AG10803 (cell line): ENCODE data around the gene NADK.

Source experiments
- DNase-seq: peaks from one replicate; pipeline ENCODE4 v3.0.0; 2010; ENCODE audit warnings: low read depth
- H3K4me3 ChIP-seq: 2 replicates; pipeline ENCODE4 v1.5.1; 2011; ENCODE audit warnings: mild to moderate bottlenecking, low read length, control low read depth
- TF ChIP-seq, protein P1 (sequence below): conservative IDR thresholded peaks from 2 replicates; pipeline ENCODE4 v1.5.1; 2011; ENCODE audit warnings: mild to moderate bottlenecking, low read length, control low read depth, inconsistent platforms

Gene NADK

DNA sequence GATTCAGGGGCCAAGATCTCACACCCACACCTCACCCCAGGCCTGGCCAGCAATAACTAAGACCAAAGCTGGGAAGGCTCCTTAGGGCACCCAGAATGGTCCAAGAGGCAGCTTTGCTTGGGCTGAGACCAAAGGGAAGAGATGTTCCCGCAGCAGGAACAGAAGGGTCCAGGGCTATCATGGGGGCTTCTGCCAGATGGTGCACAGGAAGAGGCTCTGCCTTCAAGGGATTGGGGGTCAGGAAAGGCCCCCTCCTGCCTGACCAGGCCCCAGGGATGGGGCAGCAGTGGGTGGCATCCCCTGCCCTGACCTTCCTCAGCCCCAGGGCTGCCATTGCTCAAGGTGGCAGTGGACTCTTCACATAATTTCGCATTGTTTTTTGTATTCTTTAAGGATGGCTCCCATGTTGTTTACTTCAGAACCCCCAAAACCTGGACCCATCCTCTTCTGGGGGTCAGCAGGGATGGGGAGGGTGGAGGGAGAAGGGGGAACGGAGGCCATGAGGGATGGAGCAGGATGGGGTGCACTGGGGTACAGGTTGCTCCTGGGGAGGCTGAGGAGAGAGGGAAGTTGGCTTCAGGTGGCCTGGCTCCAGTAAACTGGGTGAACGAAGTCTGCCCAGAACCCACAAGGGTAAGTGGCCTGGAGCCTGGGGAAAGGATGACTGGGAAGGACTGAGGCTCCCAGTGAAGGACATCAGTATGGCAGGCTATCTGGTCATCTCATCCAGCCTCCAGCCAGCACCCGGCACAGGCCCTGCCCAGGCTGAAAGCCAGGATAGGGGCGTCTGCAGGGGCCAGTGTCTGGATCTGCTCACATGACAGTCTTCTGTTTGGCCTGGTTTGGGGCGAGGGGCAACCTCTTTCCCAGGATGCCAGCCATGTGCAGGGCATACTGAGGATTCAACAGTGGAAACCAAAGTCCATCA lies 2.6 kb upstream of the NADK start:
- no peak for DNase-seq

GRCh38 chr1:1779691-1780597 lies 1.7 kb upstream of the NADK start:
- TF ChIP-seq, protein P1, sequence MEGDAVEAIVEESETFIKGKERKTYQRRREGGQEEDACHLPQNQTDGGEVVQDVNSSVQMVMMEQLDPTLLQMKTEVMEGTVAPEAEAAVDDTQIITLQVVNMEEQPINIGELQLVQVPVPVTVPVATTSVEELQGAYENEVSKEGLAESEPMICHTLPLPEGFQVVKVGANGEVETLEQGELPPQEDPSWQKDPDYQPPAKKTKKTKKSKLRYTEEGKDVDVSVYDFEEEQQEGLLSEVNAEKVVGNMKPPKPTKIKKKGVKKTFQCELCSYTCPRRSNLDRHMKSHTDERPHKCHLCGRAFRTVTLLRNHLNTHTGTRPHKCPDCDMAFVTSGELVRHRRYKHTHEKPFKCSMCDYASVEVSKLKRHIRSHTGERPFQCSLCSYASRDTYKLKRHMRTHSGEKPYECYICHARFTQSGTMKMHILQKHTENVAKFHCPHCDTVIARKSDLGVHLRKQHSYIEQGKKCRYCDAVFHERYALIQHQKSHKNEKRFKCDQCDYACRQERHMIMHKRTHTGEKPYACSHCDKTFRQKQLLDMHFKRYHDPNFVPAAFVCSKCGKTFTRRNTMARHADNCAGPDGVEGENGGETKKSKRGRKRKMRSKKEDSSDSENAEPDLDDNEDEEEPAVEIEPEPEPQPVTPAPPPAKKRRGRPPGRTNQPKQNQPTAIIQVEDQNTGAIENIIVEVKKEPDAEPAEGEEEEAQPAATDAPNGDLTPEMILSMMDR = no peak
- peak; percentile 65 for DNase-seq
- H3K4me3 ChIP-seq = no peak overlapping the region

More for the DNA sequence above, 2.6 kb upstream of the NADK start:
- TF ChIP-seq, protein P1 = no peak
- H3K4me3 ChIP-seq = no peak overlapping the region

DNA sequence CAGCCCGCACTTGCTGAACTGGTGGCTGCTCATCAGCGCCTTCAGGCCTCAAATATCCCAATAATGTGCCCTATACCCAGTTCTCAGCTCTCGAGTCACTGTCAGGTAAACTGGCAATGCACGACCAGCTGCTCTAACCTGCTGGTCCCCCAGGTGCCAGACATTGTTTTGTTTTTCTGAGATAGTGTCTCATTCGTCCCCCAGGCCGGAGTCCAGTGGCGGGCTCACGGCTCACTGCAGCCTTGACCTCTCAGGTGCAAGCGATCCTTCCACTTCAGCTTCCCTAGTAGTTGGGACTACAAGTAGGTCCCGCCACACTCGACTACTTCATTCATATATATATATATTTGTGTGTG lies 1.0 kb upstream of the NADK start:
- TF ChIP-seq, protein P1 = no peak

GRCh38 chr1:1778663-1779319 lies 521 bp upstream of the NADK start:
- H3K4me3 ChIP-seq = peak overlapping the region; percentile 53

More for the DNA sequence above, 1.0 kb upstream of the NADK start:
- DNase-seq = no peak
- H3K4me3 ChIP-seq = no peak overlapping the region; the same call in 1 of the 2 replicates

GRCh38 chr1:1777583-1777899 lies 729 bp downstream of the NADK start:
- TF ChIP-seq, protein P1 = no peak
- H3K4me3 ChIP-seq = peak overlapping the region; percentile 75
- peak; percentile 40 for DNase-seq

More at GRCh38 chr1:1778663-1779319, 521 bp upstream of the NADK start:
- TF ChIP-seq, protein P1 = no peak; the same call in 1 of the 2 replicates
- no peak for DNase-seq

GRCh38 chr1:1776672-1777582 lies 1.3 kb downstream of the NADK start:
- H3K4me3 ChIP-seq = peak overlapping the region; percentile 75
- TF ChIP-seq, protein P1 = no peak
- no peak for DNase-seq
